ENCODE data around the gene ATP8B4.
A peak's percentile ranks its signal among the peaks of the same experiment; 100 is the strongest.
"Not testable (repeated sequence)": the region's sequence is repeated elsewhere in the genome, so short reads cannot be mapped to it uniquely, and the experiment has no call there.

The ATP8B4 gene

DNA sequence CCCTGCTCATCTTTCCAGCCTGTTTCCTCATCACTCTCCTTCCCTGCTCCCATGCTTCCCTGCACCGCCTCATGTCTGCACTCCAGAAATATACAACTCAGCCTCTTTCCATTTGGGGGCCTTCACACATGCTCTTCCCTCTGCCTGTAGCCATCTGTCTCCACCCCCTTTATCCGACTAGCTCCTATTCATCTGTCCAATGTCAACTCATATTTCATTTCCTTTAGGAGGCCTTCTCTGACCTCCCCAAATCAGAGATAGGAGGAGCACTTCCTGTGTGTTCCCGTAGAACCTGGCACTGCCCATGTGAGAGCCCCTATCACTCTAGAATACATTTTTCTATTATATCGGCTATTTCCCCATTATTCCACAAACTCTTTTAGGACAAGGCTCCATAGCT lies 10.6 kb downstream of the ATP8B4 start:
- ATAC-seq = no peak

DNA sequence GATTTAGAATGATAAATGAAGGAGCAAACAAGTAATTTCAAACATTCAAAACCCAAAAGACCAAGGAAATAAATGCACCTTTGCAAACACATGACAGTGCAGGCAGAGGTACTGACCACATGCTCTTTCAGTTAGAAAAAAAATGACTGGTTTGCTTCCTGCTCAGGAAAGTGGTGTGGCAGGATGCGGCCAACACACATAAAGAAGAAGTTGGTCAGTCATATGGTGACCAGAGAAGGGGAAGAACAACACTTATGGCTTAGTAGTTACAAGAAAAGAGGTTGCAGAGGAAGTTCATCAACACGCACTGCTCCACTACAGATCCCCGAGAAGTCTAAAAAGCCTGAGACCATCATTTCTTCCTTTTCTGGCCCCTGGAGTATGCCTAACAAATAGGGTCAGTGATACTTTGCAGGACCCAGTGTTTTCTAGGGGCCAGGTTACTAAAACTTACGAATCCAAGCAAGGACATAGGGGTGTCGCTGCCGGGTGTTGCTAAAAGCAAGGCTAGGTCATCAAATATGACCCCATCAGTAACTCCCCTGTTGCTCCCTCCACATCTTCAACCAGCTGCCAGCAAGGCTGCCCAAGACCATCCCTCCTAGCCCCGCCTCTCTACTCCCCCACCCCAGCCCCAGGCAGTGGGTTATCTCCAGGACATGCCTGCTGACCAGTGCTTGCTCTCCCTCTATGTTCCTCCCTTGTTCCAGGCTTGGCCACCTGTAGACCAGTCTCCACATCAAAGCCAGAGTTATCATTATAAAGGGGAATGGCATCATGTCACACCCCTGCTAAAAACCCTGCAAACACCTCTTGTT lies 11.2 kb downstream of the ATP8B4 start:
- peak in 1 of 2 donors; percentile 64 for ATAC-seq

DNA sequence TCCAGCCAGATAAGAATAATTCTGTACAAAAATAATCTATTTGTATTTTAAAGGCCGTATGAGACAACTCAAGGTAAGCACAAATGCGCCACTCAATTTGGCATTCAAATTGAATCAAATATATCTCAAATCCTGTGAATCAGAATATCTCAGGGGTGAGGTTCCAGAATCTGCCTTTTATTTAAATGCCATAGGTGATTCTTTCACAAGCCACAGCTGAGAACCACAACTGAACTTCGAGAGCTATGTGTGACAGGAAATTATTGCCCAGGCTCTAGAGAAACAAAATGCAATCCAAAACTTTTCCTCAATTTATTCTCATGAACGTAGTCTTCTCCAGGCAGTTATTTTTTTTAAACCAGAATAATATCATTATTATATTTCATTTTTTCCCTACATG lies 11.9 kb downstream of the ATP8B4 start:
- no peak for ATAC-seq

DNA sequence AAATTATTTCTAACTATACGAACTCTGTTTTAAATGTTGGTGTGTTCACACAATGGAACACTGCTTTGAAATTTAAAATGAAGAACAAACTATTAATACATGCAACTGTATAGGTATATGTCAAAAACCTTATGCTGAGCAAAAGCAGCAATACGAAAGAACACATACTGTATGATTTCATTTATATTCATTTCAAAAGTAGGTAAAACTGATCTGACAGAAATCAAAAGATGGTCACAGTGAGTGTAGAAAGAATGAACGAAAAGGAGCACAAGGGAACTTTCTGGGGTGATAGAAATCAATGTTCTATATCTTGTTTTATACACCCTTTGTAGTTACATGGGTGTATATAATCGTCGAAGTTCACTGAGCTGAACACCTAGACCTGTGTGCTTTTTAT lies 12.6 kb downstream of the ATP8B4 start:
- no peak for ATAC-seq

DNA sequence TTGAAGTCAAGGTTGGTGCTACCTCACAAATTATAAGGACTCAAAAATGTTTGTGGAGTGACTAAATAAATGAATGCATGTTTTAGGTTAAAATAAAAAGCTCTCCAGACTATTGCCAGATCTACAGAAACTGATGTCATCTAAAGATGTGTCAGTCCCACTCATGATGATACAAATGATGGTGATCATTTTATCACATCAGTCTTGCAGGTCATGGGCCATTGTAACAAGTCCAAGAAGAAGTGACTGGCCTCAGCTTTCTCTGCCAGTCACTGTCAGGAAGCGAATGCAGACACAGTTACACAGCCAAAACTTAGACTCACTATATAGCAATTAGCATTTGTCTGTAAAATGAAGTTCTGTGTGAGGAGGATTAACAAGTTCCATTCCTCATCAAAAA lies 18.5 kb downstream of the ATP8B4 start:
- ATAC-seq = no peak

DNA sequence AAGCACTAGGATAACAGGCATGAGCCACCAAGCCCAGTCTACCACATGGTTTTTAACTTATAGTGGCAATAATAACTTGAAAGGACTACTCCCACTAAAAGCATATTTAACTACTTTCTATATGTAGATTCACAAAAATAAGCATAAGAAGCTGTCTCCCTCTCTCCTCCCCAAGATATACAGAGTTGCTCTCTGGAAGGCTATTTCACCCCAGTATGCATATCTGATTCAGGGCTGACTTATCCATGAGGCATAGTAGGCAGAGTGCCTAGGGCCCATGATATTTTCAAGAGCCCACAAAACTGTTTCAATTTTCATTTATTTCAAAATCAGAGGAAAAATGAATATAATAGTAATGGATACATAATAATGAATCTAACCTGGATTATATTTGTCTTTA lies 20.5 kb downstream of the ATP8B4 start:
- no peak for ATAC-seq

- no peak for ATAC-seq
These were observed 22.9 kb downstream of the ATP8B4 start for GRCh38 chr15:50095938-50096821.

- not testable (repeated sequence) for ATAC-seq
These were observed 29.6 kb downstream of the ATP8B4 start for GRCh38 chr15:50089386-50089785.

DNA sequence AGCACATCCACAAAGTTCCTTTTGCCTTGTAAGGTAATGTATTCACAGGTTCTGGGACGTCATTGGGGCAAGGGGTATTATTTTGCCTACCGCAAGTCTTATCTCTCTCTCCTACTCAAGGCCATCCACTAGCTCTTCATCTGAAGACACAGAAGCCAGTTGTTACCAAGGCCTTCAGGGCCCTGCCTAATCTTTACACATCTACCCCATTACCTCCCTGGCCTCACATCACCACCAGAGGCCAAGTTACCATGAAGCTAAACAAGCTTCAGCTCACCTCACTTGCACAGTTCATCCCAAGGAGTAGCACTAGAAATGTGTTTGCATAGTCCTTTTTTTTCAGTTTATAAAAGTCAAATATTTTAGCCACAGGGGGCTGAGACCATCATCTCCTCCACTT lies 34.1 kb downstream of the ATP8B4 start:
- peak in 1 of 2 donors; percentile 7 for ATAC-seq

GRCh38 chr15:50083424-50084025 lies 35.5 kb downstream of the ATP8B4 start:
- ATAC-seq = no peak

GRCh38 chr15:50082066-50082465 lies 37.0 kb downstream of the ATP8B4 start:
- no peak for ATAC-seq

- ATAC-seq = no peak
These were observed 41.4 kb downstream of the ATP8B4 start for GRCh38 chr15:50077651-50078050.

DNA sequence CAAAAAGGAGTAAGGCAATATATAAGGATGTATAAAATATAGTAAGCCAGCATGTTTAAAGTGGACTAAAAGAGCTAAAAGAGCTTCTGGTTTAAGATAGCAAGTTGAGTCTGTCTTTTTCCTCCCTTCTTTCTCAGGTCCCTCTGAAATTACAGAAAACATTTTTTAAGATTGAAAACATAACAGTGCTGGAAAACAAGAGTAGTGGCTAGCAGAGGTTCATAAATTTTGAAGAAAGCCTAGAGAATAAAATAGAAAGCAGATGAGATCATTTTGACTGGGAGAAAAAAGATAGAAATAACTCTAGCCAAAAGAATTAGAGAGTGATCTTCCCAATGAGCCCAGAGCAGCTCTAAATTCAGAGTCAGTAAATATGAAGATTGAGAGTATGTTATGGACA lies 41.9 kb downstream of the ATP8B4 start:
- no peak for ATAC-seq

GRCh38 chr15:50075319-50075718 lies 43.7 kb downstream of the ATP8B4 start:
- ATAC-seq = no peak

DNA sequence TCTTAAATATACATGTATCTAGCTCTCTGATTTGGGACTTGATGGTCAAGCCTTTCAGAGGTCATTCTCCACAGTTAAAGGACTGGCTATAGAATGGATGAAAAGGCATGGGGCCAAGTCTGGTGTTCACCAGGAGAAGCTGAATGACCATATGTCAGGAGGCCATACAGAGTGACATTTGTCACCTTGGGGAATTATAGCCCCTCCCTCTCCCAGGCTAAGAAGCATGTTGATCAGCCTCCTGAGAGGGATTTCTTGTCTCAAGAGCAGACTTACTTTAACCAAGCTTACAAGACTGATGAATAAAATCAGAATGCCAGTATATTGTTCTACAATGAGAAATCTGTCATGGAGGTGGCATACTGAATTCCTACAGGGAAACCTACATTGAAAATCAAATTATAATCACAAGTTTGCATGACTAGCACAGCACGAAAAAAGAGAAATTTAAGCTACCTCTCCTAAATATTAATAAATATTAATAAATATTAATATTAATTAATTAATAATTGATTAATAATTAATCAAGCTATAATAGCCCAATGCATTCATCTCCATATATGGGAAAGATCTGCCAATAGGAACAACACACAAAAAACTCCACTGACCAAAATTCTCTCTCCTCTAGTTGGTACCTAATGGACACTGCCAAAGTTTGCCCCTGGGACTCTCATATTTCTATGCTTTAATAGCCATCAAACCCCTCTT lies 47.3 kb downstream of the ATP8B4 start:
- ATAC-seq = no peak

GRCh38 chr15:50068016-50068415 lies 51.0 kb downstream of the ATP8B4 start:
- no peak for ATAC-seq

- no peak for ATAC-seq
These were observed 51.8 kb downstream of the ATP8B4 start for GRCh38 chr15:50067254-50067653.

- no peak for ATAC-seq
These were observed 52.4 kb downstream of the ATP8B4 start for GRCh38 chr15:50066666-50067065.

- ATAC-seq = peak; percentile 73 to 79
These were observed 52.8 kb downstream of the ATP8B4 start for GRCh38 chr15:50066202-50066601.

GRCh38 chr15:50065279-50065678 lies 53.8 kb downstream of the ATP8B4 start:
- ATAC-seq = no peak

- ATAC-seq = no peak
These were observed 54.4 kb downstream of the ATP8B4 start for GRCh38 chr15:50064673-50065072.

DNA sequence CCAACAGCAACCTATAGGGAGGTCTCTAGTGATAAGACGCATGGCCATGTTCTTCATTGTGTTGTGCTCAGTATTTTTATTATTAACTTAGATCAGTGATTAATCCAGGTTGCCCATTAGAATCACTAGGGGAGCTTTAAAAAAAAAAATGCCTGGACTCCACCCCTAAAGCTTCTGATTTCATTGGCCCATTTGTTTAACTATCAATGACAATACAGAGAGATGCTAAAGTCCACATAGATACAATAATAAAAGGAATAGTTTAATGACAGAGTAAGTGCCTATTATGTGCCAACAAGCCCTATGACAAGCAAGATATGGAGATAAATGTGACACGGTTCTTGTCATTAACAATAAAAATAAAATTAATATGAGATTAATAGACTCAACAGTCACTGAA lies 55.8 kb downstream of the ATP8B4 start:
- no peak for ATAC-seq

- no peak for ATAC-seq
These were observed 57.5 kb downstream of the ATP8B4 start for GRCh38 chr15:50061503-50061902.

Data from activated CD4-positive, CD25-positive, alpha-beta regulatory T cell treated with anti-CD3 and anti-CD28 coated beads, Interleukin-2, amount 50 U/mL, for 24 hours (primary cell).